HG02973 (cell line): ENCODE data around the gene TMEM178A.
A peak's percentile ranks its signal among the peaks of the same experiment; 100 is the strongest.

Experiments
- ATAC-seq: cut with Tn5 transposase; IDR thresholded peaks from one replicate; pipeline ENCODE4 v1.9.1; 2021; ENCODE audit warnings: moderate library complexity; ENCODE audit not compliant: unreplicated experiment

The TMEM178A gene

GRCh38 chr2:39708003-39708402 is 42.3 kb downstream of the TMEM178A start:
- ATAC-seq, result no peak

- ATAC-seq, result no peak
Measured at GRCh38 chr2:39710807-39711206, 45.1 kb downstream of the TMEM178A start.

GRCh38 chr2:39712953-39713352 is 47.2 kb downstream of the TMEM178A start:
- no peak for ATAC-seq

- no peak for ATAC-seq
Measured at GRCh38 chr2:39715095-39715494, 49.4 kb downstream of the TMEM178A start.

DNA sequence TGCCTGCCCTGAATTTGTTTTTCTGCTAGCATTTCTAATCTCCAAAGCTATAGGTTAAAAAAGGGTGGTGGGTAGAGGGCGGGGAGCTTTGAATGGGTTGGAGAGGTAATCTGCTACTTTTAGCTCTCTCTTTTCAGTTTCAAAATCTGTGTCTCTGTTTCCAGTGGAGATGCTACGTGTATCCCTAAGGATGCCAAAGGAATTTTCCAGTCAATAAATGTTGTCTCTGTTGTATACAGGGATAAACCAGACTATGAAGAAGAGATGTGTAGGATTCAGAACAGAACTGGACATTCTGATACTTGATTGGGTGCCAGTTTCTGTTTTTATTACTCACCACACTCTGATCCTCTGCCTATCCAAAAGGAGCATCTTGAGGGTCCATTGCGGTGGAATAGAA is 50.1 kb downstream of the TMEM178A start:
- no peak for ATAC-seq

DNA sequence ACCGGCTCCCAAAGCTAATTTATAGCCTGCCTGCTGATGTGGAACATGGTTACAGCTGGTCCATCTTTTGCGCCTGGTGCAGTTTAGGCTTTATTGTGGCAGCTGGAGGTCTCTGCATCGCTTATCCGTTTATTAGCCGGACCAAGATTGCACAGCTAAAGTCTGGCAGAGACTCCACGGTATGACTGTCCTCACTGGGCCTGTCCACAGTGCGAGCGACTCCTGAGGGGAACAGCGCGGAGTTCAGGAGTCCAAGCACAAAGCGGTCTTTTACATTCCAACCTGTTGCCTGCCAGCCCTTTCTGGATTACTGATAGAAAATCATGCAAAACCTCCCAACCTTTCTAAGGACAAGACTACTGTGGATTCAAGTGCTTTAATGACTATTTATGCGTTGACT is 51.4 kb downstream of the TMEM178A start:
- ATAC-seq, result no peak

GRCh38 chr2:39718483-39718882 is 52.8 kb downstream of the TMEM178A start:
- ATAC-seq, result no peak

DNA sequence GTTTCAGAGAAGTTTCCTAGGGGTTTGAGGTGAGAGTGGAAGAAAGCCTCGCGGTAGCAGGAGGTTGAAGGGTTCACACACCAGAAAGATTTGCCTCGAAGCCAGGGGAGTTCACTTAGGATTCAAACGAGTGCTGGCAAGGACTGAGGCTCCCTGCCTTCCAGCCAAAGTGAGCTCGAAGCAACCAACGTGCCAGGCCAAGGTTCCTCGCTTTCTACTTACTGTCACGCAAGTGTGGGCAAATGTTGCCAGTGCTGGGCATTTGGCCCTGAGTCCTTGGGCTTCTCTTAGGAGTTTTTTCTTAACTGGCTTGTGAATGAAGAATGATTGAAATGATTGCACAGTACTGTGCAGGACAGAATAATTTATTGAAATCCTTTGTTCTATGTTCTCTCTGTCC is 53.6 kb downstream of the TMEM178A start:
- no peak for ATAC-seq

DNA sequence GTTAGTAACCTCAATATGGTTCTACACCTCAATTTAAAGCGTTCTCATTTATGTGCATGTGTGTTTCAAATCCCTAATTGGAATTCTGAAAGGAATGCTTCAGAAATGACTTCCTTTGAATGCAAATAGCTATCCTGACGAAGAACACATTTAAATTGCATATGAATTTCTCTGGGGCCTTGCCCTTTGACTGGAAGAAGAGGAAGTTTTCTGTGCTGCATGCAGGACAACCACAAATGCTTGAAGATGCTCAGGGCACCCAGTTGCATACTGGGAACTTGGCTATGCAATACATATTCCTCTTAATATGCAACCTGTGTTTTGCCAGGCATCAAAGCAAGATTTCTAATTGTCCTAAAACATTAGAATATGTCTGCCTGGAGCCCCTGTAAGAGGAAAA is 55.3 kb downstream of the TMEM178A start:
- ATAC-seq, result no peak

- no peak for ATAC-seq
Measured at GRCh38 chr2:39723497-39723896, 57.8 kb downstream of the TMEM178A start.

DNA sequence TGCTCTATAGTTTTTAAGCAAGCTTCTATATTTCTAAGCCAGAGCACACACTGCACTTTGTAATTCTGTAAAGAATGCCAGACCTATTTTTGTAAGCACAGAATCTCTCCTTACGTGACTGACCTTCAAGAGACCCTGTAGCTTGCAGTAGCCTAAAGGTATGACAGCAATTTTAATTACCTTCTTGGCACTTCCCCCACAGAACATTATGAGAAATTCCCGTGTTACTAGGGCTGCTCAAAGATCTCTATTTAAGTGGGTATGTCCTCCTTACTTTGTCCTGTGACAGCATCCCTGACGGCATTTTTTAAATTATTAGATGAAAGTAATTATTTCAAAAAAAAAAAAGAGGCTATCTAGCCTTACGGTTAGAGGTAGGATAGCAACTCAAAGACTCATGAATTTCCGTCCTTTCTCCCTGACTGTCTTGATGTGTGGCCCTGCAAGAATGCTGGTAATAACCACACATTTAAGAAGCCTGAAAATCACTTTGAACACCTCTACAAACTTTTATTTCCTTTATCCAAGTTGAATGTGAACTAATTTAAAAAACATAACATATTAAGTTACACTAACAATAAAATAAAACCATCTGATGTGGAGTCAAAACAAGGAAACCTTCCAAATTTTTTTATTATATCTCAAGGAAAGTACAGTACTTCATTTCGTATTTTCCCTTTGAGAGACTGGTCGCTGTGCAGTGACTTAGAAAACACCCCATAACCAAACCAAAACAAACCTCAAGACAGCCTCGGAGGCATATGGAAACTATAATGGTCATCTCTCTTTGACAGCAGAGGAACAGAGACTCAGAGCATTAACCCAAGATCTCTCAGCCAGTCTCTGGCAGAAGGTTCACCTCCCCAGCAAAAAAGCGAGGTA is 58.5 kb downstream of the TMEM178A start:
- ATAC-seq, result no peak

- no peak for ATAC-seq
Measured at GRCh38 chr2:39724828-39725144, 59.1 kb downstream of the TMEM178A start.

DNA sequence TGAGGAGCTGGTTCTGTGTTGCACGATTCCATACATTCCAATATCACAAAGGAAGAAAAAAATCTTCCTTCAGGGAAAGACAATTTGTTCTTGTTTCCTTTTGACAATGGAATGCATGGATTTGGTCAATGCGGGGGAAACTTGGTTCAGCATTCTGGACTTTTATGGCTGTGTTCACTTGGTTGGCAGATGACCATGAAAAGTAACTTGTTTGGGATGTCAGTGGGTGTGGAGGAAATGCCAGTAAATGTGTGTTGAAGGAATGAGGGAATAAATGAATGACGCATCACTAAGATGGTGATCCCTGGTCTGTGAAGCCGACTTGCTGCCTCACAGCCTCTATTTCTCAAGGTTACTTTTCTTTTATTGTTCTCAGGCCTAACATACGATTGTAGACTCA is 59.7 kb downstream of the TMEM178A start:
- ATAC-seq, result no peak

DNA sequence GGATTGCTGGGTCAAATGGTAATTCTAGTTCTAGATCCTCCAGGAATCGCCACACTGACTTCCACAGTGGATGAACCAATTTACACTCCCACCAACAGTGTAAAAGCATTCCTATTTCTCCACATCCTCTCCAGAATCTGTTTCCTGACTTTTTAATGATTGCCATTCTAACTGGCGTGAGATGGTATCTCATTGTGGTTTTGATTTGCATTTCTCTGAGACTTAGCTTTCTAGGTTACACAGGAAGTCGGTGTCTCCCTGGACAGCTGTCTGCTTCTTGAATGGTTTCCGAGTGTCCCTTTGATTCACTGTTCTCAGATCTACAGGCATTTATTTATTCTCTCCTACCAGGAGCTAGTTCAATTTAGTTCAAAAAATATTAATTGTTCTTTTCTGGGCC is 62.4 kb downstream of the TMEM178A start:
- ATAC-seq, result peak; percentile 52

- ATAC-seq, result peak; percentile 64
Measured at GRCh38 chr2:39728941-39729351, 63.2 kb downstream of the TMEM178A start.

- no peak for ATAC-seq
Measured at GRCh38 chr2:39730276-39730675, 64.6 kb downstream of the TMEM178A start.

DNA sequence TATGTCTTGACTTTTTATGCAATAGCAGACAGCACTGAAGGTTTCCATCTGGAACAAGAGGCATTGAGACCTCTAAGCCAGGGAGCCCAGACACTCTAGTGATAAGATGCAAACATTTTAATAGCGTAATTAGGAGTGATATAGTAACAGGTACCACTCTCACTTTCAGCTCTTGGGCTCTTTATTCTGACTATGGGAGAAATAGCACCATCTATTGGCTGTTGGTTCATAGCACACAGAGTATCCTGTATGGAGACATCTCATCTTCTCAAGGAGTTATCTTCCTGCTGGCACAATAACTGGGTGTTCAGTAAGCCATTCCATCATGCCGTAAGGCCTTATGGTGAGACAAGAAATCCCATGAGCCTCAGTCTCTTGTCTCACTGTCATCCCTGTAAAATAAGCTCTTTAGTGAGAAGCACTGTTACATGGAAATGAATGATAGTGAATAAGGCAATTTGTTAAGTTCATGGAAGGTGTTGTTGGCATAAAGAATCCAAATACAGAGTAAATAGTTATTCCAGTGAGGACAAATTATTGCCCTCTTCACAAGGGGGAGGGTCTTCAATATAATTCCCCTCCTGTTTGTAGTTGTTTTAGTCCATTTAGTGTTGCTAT is 65.1 kb downstream of the TMEM178A start:
- peak; percentile 47 for ATAC-seq

GRCh38 chr2:39731546-39731945 is 65.8 kb downstream of the TMEM178A start:
- no peak for ATAC-seq

GRCh38 chr2:39732482-39732881 is 66.8 kb downstream of the TMEM178A start:
- no peak for ATAC-seq

DNA sequence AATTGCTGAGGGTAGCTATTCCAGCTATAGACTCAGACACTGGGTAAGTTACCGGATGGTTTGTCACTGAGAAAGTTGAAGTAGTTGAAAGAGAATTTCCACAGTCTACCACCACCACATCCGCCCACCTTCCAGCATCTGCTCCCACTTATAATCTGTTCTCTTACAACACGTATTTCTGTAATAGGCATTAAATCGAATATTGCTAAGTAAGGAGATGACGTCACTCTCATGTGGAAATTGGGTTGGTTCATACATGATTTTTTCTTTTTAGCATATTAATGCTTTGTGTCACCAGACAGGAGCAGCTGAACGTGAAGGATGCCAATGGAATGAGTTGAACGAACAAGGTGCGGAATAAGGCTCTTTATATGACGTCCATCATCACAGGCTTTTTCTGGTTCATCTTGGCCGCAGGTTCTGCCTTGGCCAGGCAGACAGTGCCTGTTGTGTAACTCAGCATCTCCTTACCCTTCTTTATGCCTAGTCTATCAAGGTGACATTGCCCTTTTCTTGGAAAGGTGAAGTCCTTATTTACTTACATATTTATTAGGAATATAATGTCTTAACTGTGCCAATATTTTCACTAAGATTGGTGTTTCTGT is 67.5 kb downstream of the TMEM178A start:
- ATAC-seq, result no peak

DNA sequence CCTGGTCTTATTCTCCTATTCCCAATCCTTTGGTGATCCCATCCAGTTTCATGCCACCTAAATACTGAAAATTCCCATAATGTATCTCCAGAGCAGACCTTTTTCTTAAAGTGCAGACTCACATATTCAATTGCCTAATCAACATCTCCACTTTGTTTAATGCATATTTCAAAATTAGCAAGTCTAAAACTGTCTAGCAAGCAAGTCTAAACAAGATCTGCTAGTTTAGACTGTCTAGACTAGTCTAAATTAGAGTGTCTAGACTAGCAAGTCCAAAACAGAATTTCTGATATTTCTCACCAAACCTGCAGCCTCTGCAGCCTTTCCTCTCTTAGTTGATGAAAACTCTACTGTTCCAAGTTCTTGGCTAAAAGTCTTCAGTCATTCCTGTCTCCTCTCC is 68.7 kb downstream of the TMEM178A start:
- ATAC-seq, result no peak

GRCh38 chr2:39735648-39736047 is 69.9 kb downstream of the TMEM178A start:
- ATAC-seq, result no peak
